ENCODE results near the gene GCG. TPM values are rescaled to one million over a fixed set of nuclear protein-coding genes. Genes with fewer than 3 reads are reported as not detected.

GCG gene
- polyA plus RNA-seq, 1 of the 3 experiments (the other 2 are of a cell fraction): not detected

DNA sequence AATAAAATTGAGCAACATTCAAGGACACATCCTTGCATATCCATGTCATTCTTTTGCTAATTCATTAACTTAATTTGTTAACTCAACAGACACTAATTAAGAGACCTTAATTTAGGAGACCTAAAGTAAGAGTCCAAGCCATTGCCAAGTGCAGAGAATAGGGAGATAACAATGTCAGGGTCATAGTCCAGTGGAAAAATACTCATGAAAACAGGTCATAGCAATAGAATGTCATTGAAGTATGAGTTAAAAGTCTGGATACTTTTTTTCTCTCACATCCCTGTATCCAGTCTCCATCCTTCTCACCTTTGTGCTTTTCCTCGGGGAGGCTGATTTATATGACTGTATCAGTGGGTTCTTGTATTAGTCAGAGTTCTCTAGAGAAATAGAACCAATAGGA is 51.5 kb downstream of the GCG start:
- Histone ChIP-seq H3K27me3 (ENCODE audit: insufficient read depth) (no peaks in the 10 kb centered on the region), H3K4me3 (ENCODE audit: low read depth in 2 of 2, low read length in 1 of 2) (no peak overlapping the region), H3F3A (replicated peaks; ENCODE audit: insufficient read depth) (no peaks in the 10 kb centered on the region), H3K4me2 (no peak overlapping the region), H3K79me2 (ENCODE audit: insufficient read depth) (no peaks in the 10 kb centered on the region), H2AFZ (ENCODE audit: low read depth) (no peak overlapping the region), H3K9me2 (no peaks in the 10 kb centered on the region), H3K36me3 (replicated peaks in 1 of 2; ENCODE audit: control insufficient read depth in 1 of 2, insufficient read depth in 2 of 2, low read length in 1 of 2) (no peaks in the 10 kb centered on the region), H4K20me1 (ENCODE audit: insufficient read depth) (no peaks in the 10 kb centered on the region), H3K4me1 (ENCODE audit: control insufficient read depth in 1 of 2, insufficient read depth in 2 of 2, low read depth in 1 of 2, low read length in 1 of 2) (no peaks in the 10 kb centered on the region), H3K9me3 (no peaks in the 10 kb centered on the region), H3K27ac (ENCODE audit: low read depth in 2 of 2, low read length in 1 of 2) (no peak overlapping the region), H3K9ac (no peak overlapping the region)
- CTCF ChIA-PET: no interaction called here
- TF ChIP-seq FOXM1 (IDR thresholded peaks at IDR 0.05; ENCODE audit: low read depth) (no peak), JUND (IDR thresholded peaks at IDR 0.05) (no peak), TCF12 (IDR thresholded peaks at IDR 0.05) (no peak), SMC3 (IDR thresholded peaks at IDR 0.05; ENCODE audit: low read depth, low read length) (no peak), GABPA (IDR thresholded peaks at IDR 0.05; ENCODE audit: low read depth) (no peak), EZH2phosphoT487 (IDR thresholded peaks at IDR 0.05; ENCODE audit: borderline replicate concordance, low read depth) (no peak), RFX5 (IDR thresholded peaks at IDR 0.05; ENCODE audit: low read length) (no peak), USF1 (IDR thresholded peaks at IDR 0.05; ENCODE audit: borderline replicate concordance, low read depth) (no peak)
- TF ChIP-seq, protein P1, sequence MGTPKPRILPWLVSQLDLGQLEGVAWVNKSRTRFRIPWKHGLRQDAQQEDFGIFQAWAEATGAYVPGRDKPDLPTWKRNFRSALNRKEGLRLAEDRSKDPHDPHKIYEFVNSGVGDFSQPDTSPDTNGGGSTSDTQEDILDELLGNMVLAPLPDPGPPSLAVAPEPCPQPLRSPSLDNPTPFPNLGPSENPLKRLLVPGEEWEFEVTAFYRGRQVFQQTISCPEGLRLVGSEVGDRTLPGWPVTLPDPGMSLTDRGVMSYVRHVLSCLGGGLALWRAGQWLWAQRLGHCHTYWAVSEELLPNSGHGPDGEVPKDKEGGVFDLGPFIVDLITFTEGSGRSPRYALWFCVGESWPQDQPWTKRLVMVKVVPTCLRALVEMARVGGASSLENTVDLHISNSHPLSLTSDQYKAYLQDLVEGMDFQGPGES (IDR thresholded peaks at IDR 0.05; ENCODE audit: low read depth, low read length): no peak
- no peak for DNase-seq
- WGBS (ENCODE audit: low lambda C conversion rate): 9% methylated on average over 1 of the region's 1 CpG
- POLR2A ChIA-PET: no interaction called here

DNA sequence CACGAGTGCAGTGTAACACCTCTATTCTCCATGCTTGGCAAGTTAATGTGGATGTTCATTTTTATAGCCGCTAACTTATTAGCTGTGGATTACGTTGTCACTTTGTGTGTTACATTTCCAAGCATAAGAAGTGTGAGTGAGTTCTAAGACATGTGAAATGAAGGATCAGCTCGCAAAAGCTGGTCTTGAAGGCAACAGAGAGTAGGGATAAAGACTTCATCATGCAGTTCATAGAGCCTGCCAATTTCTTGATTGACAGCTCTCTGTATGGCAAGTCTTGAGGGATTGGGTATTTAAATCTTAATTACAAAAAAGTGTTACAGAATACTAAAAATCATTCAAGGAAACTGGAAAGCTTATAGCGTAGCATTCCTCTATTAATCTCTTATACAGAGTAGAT is 52.2 kb downstream of the GCG start:
- no peak for DNase-seq
- H3K27ac ChIP-seq (ENCODE audit: low read depth in 2 of 2, low read length in 1 of 2): no peak overlapping the region
- TF ChIP-seq NFIC (IDR thresholded peaks at IDR 0.05; ENCODE audit: borderline replicate concordance): no peak
- TF ChIP-seq, protein P2, sequence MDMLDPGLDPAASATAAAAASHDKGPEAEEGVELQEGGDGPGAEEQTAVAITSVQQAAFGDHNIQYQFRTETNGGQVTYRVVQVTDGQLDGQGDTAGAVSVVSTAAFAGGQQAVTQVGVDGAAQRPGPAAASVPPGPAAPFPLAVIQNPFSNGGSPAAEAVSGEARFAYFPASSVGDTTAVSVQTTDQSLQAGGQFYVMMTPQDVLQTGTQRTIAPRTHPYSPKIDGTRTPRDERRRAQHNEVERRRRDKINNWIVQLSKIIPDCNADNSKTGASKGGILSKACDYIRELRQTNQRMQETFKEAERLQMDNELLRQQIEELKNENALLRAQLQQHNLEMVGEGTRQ (IDR thresholded peaks at IDR 0.05; ENCODE audit: borderline replicate concordance, low read depth, low read length): no peak
- TF ChIP-seq, protein P1 (IDR thresholded peaks at IDR 0.05; ENCODE audit: low read depth, low read length): no peak
- TF ChIP-seq, protein P3, sequence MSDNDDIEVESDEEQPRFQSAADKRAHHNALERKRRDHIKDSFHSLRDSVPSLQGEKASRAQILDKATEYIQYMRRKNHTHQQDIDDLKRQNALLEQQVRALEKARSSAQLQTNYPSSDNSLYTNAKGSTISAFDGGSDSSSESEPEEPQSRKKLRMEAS (IDR thresholded peaks at IDR 0.05; ENCODE audit: low read depth): no peak
- no peak for TF ChIP-seq ELF1 (IDR thresholded peaks at IDR 0.05)
- no peak for TF ChIP-seq TAF1 (IDR thresholded peaks at IDR 0.05; ENCODE audit: borderline replicate concordance, low read depth, low read length)
- TF ChIP-seq SMC3 (IDR thresholded peaks at IDR 0.05; ENCODE audit: low read depth, low read length): no peak
- no peak for TF ChIP-seq EP300 (IDR thresholded peaks at IDR 0.05; ENCODE audit: borderline replicate concordance in 1 of 2, low read depth in 1 of 2, low read length in 1 of 2)
- TF ChIP-seq NRF1 (IDR thresholded peaks at IDR 0.05; ENCODE audit: low read depth, low read length): no peak
- H3K79me2 ChIP-seq (ENCODE audit: insufficient read depth): no peaks in the 10 kb centered on the region
- H3K4me2 ChIP-seq: no peak overlapping the region
- H3K9ac ChIP-seq: no peak overlapping the region
- no peak overlapping the region for H3K4me3 ChIP-seq (ENCODE audit: low read depth in 2 of 2, low read length in 1 of 2)
- CTCF ChIA-PET: no interaction called here
- H3K9me2 ChIP-seq: no peaks in the 10 kb centered on the region
- no peaks in the 10 kb centered on the region for H3K9me3 ChIP-seq
- no peaks in the 10 kb centered on the region for H3K36me3 ChIP-seq (replicated peaks in 1 of 2; ENCODE audit: control insufficient read depth in 1 of 2, insufficient read depth in 2 of 2, low read length in 1 of 2)
- H3K4me1 ChIP-seq (ENCODE audit: control insufficient read depth in 1 of 2, insufficient read depth in 2 of 2, low read depth in 1 of 2, low read length in 1 of 2): no peaks in the 10 kb centered on the region
- H3K27me3 ChIP-seq (ENCODE audit: insufficient read depth): no peaks in the 10 kb centered on the region
- POLR2A ChIA-PET: no interaction called here
- no peaks in the 10 kb centered on the region for H3F3A ChIP-seq (replicated peaks; ENCODE audit: insufficient read depth)
- no peak overlapping the region for H2AFZ ChIP-seq (ENCODE audit: low read depth)
- no peaks in the 10 kb centered on the region for H4K20me1 ChIP-seq (ENCODE audit: insufficient read depth)
- 81% methylated on average over 5 of the region's 5 CpGs for WGBS (ENCODE audit: low lambda C conversion rate)
